Cerebellar nuclear complex (tissue), 1 donor: ENCODE measurements around the gene KANSL3.
"Not testable (repeated sequence)": the region's sequence is repeated elsewhere in the genome, so short reads cannot be mapped to it uniquely, and the experiment has no call there.

Experiments
- DNase-seq, 2 experiments: peaks; one replicate each; lab custom pipeline; 2025; lab: John Stamatoyannopoulos, UW

KANSL3 gene

DNA sequence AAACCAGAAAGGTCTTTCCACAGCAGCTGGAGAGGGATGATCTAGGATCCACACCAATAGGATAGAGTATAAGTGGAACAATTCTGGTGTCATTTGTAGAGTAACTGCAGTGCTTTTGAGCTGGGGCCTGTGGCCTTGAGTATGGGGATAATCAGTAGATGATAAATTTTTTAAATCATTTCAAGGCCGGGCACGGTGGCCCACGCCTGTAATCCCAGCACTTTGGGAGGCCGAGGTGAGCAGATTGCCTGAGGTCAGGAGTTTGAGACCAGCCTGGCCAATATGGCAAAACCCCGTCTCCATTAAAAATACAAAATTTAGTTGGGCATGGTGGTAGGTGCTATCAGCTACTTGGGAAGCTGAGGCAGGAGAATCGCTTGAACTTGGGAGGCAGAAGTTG is 80.7 kb downstream of the KANSL3 start:
- not testable (repeated sequence) for DNase-seq

DNA sequence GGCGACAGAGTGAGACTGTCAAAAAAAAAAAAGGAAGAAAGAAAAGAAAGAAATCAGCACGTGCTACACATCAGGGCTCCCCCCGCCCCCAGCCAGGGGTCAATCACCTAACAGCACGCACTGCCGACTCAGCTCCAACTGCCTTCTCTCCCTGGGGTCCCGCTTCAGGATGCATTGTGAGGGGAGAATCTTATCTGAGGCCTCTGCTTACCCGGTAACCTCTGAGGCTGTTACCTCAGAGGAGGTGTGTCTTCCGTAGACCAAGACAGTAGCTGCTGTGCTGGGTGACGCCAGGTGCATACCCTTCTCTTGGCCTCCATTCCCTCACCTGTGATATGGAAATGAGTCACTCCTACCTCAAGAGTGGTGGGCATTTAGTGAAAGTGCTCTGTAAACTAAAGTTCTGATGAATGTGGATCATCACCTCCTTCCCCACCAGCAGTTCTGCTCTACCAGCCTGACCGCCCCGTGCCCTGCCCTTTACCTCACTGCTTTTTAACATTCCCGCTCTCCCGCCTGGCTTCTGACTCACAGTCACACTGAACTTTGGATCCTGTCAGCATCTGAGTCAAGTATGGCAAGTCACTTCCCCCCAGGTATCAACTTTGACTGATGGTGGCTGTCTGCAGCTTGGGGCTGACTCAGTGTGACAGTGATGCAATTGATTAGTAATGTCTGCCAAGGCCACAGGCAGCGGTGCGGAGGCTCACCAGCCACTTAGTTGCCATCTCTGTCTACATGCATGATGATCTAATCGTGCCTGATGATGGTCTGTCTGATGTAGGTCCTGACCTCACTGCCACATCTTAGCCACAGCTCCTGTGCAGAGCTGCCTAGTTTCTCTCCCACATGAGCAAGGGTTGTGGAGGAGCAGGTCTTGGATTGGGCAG is 81.4 kb downstream of the KANSL3 start:
- DNase-seq, result no peak

DNA sequence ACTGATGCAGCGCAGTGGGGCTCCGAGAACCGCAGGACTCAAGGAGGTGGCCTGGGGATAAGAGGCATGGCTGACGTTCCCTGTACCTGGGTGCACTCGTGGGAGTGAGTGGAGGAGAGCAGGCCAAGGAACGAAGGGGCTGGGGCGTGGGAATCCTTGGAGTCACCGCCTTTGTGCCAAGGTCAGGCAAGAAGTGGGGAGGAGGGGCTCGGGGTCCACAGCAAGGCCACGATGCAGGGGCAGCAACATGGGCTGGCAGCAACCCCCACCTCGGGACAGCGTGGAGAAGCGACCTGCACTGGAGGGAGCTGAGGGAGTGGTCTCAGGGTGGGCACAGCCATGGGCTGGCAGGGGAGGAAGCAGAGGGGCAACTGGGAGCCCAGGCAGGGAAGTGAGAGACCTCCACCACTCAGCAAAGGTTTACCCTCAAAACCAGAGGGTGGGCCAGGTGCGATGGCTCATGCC is 82.9 kb downstream of the KANSL3 start:
- no peak for DNase-seq

DNA sequence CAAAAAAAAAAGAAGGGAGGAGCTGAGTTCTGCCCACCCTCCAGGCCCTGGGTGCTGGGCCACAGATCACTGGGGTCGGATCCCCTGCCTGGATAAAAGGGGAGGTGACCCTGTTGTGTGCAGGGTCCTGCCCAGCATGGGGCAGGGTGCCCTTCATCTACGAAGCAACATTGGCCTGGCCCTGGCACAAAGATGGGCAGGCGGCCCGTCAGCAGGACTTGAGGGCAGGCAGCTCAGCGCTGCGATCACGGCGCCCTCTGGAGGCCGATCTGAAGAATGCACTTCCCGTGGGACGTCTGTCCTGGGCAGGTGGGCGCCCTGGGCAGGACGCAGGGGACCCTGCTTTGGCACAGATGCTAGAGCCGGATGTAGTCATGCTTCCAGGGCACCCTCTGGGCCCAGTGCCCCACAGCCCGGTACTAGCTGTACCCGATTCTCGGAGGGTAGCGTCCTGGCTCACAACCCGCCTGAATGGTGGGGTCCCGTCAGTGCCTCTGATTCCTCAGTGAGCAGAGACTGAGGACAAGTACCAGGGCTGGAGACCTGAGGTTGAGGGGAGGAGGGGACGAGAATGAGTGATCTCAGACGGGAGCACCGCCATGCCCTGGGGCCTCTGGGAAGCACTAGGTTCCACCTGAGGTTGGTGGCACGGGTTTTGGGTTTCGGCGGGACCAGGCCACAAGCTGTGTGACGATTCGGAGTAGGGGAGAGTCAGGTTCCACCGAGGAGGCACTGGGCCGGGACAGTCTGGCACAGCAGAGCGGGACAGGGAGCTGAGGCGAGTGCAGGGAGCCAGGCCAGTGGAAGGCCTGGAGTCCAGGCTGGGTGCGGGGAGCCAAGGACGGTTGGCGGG is 83.6 kb downstream of the KANSL3 start:
- no peak for DNase-seq

DNA sequence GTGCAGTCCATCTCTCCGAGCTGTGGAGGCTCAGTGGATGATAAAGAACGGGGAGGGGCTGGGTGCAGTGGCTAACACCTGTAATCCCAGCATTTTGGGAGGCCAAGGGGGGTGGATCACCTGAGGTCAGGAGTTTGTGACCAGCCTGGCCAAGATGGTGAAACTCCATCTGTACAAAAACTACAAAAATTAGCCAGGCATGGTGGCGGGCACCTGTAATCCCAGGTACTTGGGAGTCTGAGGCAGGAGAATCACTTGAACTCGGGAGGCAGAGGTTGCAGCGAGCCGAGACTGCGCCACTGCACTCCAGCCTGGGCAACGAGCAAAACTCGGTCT is 84.2 kb downstream of the KANSL3 start:
- DNase-seq, result not testable (repeated sequence)

DNA sequence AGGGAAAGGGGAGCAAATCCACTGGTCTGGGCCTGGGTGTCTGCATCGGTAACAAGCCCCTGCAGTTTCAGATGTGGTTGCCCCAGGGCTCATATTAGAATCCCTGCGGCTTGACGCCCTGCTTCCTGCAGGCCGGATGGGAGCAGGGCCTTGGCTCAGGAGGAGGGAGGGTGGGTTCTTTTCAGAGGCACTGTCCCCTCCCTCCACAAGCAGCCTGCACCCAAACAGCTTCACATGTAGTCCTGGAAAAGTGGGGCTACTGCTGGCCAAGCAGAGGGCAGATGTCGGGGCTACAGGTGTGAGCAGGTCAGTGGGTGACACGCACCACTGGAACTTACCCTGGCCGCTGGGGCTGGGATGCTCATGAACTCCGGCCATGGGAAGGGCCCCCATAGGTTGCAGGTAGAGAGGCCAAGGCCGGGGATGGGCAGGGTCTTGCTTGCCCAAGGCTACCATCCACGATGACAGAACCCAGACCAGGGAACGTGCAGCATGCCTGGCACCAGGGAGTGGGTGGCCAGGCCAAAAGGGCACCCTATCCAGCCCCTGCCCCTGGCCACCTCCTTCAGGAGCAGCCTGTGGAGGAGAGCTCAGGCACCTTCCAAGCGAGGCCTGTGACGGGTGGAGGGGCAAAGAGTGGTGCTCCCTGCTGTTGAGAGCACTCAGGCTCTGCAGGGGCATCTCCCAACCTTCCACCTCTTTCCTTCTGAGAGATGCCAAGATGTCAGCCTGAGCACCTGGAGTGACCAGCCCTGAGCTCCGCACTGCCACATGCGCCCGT is 84.7 kb downstream of the KANSL3 start:
- no peak for DNase-seq

DNA sequence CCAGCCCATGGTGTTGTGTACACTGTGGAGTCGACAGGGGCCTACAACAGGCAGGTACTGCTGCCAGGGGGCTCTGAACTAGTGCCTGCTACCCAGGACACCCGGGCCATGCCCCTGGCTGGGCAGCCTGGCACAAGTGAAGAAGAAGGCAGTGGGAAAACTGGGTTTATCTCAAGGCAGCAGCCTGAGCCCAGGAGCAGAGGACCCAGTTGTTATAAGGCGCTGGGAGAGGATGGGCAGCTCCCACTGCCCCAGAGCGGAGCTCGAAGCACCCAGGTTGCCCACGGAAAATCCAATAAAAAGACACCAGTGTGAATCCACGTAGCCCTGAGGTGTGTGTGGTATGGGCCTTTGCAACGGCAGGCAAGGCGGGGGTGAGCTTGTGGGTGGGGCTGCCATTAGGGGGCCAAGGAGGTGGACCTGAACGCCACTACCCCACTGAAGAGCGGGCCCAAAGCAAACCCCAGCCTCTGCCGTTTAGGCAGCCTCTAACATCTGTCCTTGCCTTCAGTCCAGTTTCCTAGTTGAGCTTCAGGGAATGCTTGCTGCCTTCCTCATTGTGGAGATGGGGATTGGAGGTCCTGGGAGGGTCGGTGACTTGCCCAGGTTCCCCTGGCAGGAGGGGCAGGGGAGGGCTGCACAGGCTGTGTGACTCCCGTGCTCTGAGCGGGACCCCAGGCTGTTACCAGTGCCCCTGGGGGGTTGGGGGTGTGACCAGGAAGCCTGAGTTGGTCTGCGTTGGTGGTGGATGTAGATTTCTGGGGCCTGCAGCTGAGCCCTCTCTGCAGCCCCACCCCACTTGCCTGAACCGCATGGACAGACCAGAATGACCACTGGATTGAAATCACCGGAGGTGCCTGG is 85.6 kb downstream of the KANSL3 start:
- DNase-seq, result no peak

DNA sequence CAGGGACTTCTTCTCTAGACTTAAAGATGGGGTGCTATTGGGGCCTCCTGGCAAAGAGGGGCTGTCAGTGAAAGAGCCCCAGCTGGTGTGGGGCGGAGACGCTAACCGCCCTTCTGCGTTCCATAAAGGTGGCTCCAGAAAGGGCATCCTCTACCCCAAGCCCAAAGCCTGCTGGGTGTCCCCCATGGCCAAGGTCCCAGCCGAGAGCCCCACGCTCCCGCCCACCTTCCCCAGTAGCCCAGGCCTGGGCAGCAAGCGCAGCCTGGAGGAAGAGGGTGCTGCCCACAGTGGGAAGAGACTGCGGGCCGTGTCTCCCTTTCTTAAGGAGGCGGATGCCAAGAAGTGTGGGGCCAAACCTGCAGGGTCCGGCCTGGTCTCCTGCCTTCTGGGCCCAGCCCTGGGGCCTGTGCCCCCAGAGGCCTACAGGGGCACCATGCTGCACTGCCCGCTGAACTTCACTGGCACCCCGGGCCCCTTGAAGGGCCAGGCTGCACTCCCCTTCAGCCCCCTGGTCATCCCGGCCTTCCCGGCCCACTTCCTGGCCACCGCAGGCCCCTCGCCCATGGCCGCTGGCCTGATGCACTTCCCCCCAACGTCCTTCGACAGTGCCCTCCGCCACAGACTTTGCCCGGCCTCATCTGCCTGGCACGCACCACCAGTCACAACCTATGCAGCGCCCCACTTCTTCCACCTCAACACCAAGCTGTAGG is 86.4 kb downstream of the KANSL3 start:
- no peak for DNase-seq

DNA sequence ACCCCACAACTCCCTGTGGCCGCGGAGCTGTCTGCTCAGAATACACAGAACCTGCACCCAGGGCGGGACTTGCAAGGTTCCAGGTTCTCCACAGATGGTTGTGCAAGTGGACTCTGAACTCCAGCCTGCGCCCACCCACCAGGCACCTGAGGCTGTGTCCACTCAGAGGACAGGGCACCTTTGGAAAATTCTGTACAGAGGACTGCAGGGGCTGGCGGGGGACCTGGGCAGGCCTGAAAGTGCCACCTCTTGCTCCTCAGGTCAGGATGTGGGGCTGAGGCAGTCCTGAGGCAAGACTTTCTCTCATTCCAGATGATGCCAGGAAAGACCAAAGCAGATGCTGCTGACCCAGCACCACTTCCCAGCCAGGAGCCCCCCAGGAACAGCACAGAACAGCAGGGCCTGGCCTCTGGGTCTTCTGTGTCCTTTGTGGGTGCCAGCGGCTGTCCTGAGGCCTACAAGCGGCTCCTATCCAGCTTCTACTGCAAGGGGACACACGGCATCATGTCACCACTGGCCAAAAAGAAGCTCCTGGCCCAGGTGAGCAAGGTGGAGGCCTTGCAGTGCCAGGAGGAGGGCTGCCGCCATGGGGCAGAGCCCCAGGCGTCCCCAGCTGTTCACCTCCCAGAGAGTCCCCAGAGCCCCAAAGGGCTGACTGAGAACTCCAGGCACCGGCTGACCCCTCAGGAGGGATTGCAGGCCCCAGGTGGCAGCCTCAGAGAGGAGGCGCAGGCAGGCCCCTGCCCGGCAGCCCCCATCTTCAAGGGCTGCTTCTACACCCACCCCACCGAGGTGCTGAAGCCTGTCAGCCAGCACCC is 87.1 kb downstream of the KANSL3 start:
- no peak for DNase-seq

DNA sequence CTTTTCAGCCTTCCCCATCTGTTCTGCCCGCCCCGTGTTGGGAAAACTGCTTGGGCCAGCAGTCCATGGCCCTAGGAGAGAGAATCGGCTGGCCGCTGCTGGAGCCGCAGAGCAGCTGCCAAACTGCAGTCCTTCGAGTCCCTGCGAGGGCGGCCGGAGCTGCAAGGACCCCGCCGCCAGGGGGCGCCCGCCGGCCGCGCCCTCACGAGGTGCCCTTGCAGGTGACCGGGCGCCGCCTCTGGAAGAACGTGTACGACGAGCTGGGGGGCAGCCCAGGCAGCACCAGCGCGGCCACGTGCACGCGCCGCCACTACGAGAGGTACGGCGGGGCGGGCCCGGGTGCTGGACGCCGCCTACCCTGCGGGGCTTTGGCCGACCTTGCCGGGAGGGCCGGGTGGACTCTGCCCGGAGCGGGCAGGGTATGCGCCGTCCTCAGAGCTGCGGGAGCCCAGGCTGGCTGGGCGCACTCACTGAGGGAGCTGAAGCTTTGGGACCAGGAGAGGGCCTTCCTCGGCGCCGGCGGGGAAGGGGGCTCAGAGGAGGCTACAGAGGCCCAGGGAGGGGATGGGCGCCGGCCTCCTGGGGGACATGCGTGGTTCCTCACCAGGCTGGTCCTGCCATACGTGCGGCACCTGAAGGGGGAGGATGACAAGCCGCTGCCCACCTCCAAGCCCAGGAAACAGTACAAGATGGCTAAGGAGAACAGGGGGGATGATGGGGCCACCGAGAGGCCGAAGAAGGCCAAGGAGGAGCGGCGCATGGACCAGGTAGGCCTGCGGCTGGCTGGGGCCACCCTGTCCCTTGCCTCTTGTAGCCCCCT is 87.9 kb downstream of the KANSL3 start:
- DNase-seq, result no peak

DNA sequence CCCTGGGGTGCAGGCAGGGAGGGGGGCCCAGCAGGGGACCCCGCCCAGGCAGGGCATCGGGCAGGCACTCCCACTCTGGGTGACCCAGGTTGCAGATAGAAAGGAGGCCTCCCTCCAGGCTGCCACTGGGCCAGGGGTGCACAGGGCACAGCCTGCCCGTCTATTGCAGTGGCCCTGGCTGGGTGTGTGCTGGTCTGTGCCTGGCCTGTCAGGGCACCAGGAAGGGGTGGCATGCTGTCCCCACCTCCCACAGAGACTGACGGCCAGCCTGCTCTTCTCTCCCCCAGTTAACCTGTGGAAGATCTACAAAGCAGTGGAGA is 88.7 kb downstream of the KANSL3 start:
- DNase-seq, result no peak

DNA sequence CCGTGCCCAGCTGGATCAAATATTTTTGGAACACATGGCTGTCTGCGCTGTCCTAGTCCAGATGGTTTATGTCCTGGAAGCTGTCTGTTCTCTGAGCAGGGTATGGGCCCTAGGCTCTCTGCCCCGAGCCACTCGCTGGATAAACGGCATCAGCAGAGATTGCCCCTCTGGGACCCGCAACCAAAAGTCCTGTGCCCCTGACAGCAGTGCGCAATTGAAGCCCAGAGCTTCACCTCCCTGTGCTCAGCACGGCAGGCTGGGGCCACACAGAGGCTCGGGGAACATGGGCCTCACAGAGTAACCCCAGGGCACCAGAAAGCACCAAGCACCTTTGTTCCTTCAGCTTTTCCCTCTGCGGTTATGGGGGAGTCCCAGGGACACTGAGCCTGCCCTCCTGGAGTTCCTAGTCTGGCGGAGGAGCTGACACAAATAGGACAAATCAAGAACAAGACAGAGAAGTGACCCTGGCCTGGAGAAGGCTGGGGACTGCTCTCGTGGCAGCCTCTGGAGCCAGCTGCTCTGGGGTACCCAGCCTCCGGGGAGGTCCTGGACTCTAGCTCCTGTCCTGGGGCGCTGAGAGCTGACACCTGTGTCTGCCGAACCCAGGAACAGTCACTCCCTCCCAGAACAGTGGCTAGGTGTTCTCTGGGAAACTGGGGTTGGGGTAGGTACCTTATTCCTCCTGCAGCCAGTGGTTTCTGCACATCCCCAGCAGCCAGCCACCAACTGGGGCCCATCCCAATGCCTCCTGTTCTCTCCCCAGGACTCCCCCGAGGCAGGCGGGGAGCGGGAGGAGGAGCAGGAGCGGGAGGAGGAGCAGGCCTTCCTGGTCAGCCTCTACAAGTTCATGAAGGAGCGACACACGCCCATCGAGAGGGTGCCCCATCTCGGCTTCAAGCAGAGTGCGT is 89.3 kb downstream of the KANSL3 start:
- DNase-seq, result no peak

DNA sequence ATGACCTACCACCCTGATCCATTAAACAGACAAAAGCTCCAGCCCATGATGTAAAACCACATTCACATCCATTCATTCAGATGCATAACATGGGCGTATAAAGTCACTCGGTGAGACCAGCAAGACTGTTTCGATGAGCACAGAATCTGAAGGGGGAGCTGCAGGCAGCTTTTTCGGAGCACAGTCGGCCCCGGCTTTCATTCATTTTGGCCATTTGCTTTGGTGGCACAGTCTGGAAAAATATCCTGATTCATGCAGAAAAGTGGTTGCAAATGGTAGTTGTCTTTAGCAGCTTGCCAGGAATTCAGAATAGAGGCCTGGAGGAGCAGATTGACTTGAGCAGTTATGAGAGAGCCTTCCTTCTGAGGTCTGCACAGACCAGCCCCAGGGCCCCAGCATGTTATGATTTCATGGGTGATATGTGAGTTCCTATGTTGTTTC is 90.4 kb downstream of the KANSL3 start:
- no peak for DNase-seq

DNA sequence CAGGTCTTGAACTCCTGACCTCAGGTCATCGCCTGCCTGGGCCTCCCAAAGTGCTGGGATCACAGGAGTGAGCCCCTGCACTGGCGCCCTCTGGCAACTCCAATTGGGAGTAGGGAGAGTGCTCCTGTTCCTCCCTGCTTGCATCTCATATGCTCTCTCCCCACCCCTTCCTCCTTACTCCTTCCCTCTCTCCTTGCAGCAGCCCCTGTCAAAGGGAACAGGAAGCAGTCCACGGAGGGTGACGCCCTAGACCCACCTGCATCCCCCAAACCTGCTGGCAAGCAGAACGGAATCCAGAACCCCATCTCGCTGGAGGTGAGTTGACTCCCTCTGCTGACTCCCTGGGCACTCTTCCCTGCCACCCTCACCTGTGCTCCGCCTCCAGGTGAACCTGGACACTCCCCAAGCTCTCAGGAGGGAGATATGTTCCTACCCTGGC is 90.9 kb downstream of the KANSL3 start:
- DNase-seq, result no peak

DNA sequence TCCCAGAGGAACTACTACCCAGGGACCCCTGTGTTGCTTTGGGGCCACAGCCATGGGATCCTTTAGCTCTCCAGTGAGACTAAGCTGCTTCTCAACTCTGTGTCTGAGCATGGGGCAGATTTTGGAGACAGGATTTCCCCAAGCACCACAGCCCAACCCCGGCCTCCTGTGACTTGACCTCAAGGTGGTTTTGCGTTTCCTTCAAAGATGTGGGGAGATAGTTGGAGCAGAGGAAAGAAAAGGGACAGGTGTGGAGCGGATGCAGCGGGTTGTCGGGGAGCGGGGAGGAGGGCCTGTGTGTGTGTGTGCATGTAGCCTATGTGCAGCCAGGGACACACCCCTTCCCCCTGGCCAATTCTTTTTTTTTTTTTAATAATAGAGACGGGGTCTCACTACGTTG is 91.3 kb downstream of the KANSL3 start:
- DNase-seq, result no peak

DNA sequence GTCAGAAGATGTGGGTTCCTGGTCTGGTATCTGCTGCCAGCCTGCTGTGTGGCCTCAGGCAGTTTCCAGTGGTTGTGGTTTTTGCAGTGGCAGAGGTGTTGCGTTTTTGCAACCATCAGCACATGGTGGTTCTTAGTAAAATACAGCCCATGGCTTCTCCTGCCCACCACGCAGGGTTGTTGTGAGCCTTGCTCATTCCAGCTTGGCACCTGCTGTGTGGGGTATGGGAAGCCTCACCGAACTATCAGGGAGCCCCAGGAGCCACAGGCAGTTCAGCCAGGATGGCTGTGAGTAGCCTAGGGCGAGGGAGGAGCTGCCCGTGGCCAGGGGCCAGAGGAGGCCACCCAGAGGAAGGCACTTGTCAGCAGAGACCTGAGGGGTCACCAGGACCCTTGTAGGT is 91.8 kb downstream of the KANSL3 start:
- no peak for DNase-seq
